H1 (cell line): ENCODE measurements around the gene AOAH. TPM values are rescaled to one million over a fixed set of nuclear protein-coding genes. Genes with fewer than 3 reads are reported as not detected.

Experiments
- CTCF ChIA-PET: fragments of 300-600 bp; sonication (Branson Sonifier 250); formaldehyde crosslinking; loops from one replicate; lab custom pipeline; 2021; ENCODE audit not compliant: partially characterized antibody; lab: Charles Lee
- POLR2A ChIA-PET: fragments of 300-600 bp; sonication (Branson Sonifier 250); formaldehyde crosslinking; loops from one replicate; lab custom pipeline; 2021; ENCODE audit warnings: inconsistent platforms; ENCODE audit not compliant: partially characterized antibody; lab: Charles Lee
- DNase-seq, 2 experiments: peaks; one replicate each; pipeline versions ENCODE4 v3.0.0 to v3.0.0-alpha.2; 2010 to 2022; ENCODE audit warnings: low spot score in 2 of 2, low read depth in 1 of 2, mixed read lengths in 1 of 2
- FAIRE-seq: peaks from 2 replicates; lab custom pipeline; 2011; peaks lifted over from hg19 to GRCh38; lab: Jason Lieb, UNC
- H2AFZ ChIP-seq: 2 replicates; pipeline ENCODE4 v1.8.1; 2012; ENCODE audit warnings: low read length, inconsistent platforms
- H2AK5ac ChIP-seq: 2 replicates; pipeline ENCODE4 v1.6.1; 2013; ENCODE audit warnings: low read depth, low read length
- H2BK120ac ChIP-seq: replicated peaks from 2 replicates; pipeline ENCODE3; 2013; ENCODE audit warnings: low read depth, low read length, inconsistent platforms
- H2BK12ac ChIP-seq: 2 replicates; pipeline ENCODE4 v1.6.1; 2013; ENCODE audit warnings: low read depth, low read length
- H2BK15ac ChIP-seq: 2 replicates; pipeline ENCODE4 v1.6.1; 2013; ENCODE audit warnings: low read length
- H2BK20ac ChIP-seq: 2 replicates; pipeline ENCODE4 v1.6.1; 2013; ENCODE audit warnings: low read length
- H2BK5ac ChIP-seq: 2 replicates; pipeline ENCODE4 v1.6.1; 2013; ENCODE audit warnings: low read depth, low read length
- H3K14ac ChIP-seq: 2 replicates; pipeline ENCODE4 v1.6.1; 2013; ENCODE audit warnings: inconsistent platforms; ENCODE audit not compliant: insufficient read length
- H3K18ac ChIP-seq: 2 replicates; pipeline ENCODE4 v1.6.1; 2013; ENCODE audit warnings: low read length; ENCODE audit errors: extremely low read depth
- H3K23ac ChIP-seq: 2 replicates; pipeline ENCODE4 v1.6.1; 2013; ENCODE audit warnings: inconsistent platforms; ENCODE audit not compliant: insufficient read length
- H3K23me2 ChIP-seq: 2 replicates; pipeline ENCODE4 v1.6.1; 2013; ENCODE audit warnings: low read depth, low read length
- H3K27ac ChIP-seq: 2 replicates; pipeline ENCODE4 v1.6.1; 2011; ENCODE audit warnings: low read depth, low read length, inconsistent platforms
- H3K27me3 ChIP-seq, 4 experiments: replicated peaks in 1 of 4; 1 replicate in 1 of 4; 2 replicates in 3 of 4; pipeline versions ENCODE4 v1.6.1 to v1.8.1; 2011 to 2013; ENCODE audit warnings: low read length in 3 of 4, mild to moderate bottlenecking in 3 of 4, inconsistent platforms in 2 of 4, mixed read lengths in 2 of 4, moderate library complexity in 1 of 4; ENCODE audit not compliant: control insufficient read depth in 3 of 4, insufficient read depth in 3 of 4; ENCODE audit errors: extremely low read depth in 1 of 4
- H3K36me3 ChIP-seq, 4 experiments: 2 replicates each; pipeline versions ENCODE4 v1.6.1 to v1.8.1; 2011 to 2013; ENCODE audit warnings: mild to moderate bottlenecking in 4 of 4, low read length in 3 of 4, moderate library complexity in 2 of 4, control low read depth in 1 of 4, inconsistent platforms in 1 of 4; ENCODE audit not compliant: insufficient read depth in 4 of 4, control insufficient read depth in 2 of 4
- H3K4ac ChIP-seq: replicated peaks from 2 replicates; pipeline ENCODE3; 2013; ENCODE audit warnings: low read length, low read depth, mixed read lengths, inconsistent platforms; ENCODE audit not compliant: insufficient read length
- H3K4me1 ChIP-seq, 4 experiments: replicated peaks in 1 of 4; 1 replicate in 1 of 4; 2 replicates in 3 of 4; pipeline versions ENCODE4 v1.6.1 to v1.8.1; 2011 to 2013; ENCODE audit warnings: low read length in 3 of 4, inconsistent platforms in 2 of 4, mixed read lengths in 1 of 4; ENCODE audit not compliant: insufficient read depth in 4 of 4, control insufficient read depth in 3 of 4
- H3K4me2 ChIP-seq, 2 experiments: 2 replicates each; pipeline versions ENCODE4 v1.6.1 to v1.8.1; 2011 to 2013; ENCODE audit warnings: low read depth in 2 of 2, low read length in 2 of 2, control low read depth in 1 of 2, inconsistent platforms in 1 of 2, mild to moderate bottlenecking in 1 of 2; ENCODE audit not compliant: insufficient read depth in 1 of 2
- H3K4me3 ChIP-seq, 4 experiments: fragments of 200-600, 300-600 bp in 1 of 4; sonication (generic), shearing (Covaris generic), sonication (Bioruptor Twin) in 1 of 4; 2 replicates each; pipeline versions ENCODE4 v1.5.1 to v1.8.1; 2011 to 2016; ENCODE audit warnings: low read length in 4 of 4, low read depth in 3 of 4, control low read depth in 2 of 4, inconsistent platforms in 2 of 4, mild to moderate bottlenecking in 2 of 4, mixed read lengths in 1 of 4, moderate library complexity in 1 of 4; ENCODE audit not compliant: insufficient read depth in 2 of 4; ENCODE audit errors: extremely low read depth in 1 of 4
- H3K56ac ChIP-seq: replicated peaks from 2 replicates; pipeline ENCODE3; 2013; ENCODE audit warnings: low read depth, mild to moderate bottlenecking, mixed read lengths, low read length, inconsistent platforms; ENCODE audit not compliant: insufficient read length
- H3K79me1 ChIP-seq: 2 replicates; pipeline ENCODE4 v1.6.1; 2013; ENCODE audit warnings: low read depth, low read length, control low read depth
- H3K79me2 ChIP-seq, 2 experiments: 2 replicates each; pipeline versions ENCODE4 v1.6.1 to v1.8.1; 2012 to 2013; ENCODE audit warnings: low read length in 2 of 2, mild to moderate bottlenecking in 2 of 2, inconsistent platforms in 1 of 2; ENCODE audit not compliant: insufficient read depth in 2 of 2, control insufficient read depth in 1 of 2
- H3K9ac ChIP-seq, 4 experiments: replicated peaks in 1 of 4; 1 replicate in 1 of 4; 2 replicates in 3 of 4; pipeline versions ENCODE4 v1.6.1 to v1.8.1; 2011 to 2013; ENCODE audit warnings: low read depth in 3 of 4, low read length in 3 of 4, control low read depth in 2 of 4, mild to moderate bottlenecking in 2 of 4, moderate library complexity in 2 of 4, inconsistent platforms in 1 of 4; ENCODE audit errors: extremely low read depth in 1 of 4
- H3K9me3 ChIP-seq, 2 experiments: 2 replicates each; pipeline versions ENCODE4 v1.6.1 to v1.8.1; 2012 to 2013; ENCODE audit warnings: mild to moderate bottlenecking in 2 of 2, moderate library complexity in 2 of 2, control low read depth in 1 of 2, inconsistent platforms in 1 of 2, low read depth in 1 of 2, low read length in 1 of 2, mixed read lengths in 1 of 2; ENCODE audit not compliant: insufficient read depth in 2 of 2
- H4K20me1 ChIP-seq, 2 experiments: replicated peaks in 1 of 2; 2 replicates each; pipeline versions ENCODE3 to v1.8.1; 2011 to 2013; ENCODE audit warnings: inconsistent platforms in 2 of 2, low read length in 2 of 2, mild to moderate bottlenecking in 1 of 2; ENCODE audit not compliant: insufficient read depth in 2 of 2, control insufficient read depth in 1 of 2
- H4K5ac ChIP-seq: 2 replicates; pipeline ENCODE4 v1.6.1; 2013; ENCODE audit warnings: low read length, low read depth, mixed read lengths, inconsistent platforms; ENCODE audit not compliant: insufficient read length
- H4K8ac ChIP-seq: 2 replicates; pipeline ENCODE4 v1.8.0; 2013; ENCODE audit warnings: mild to moderate bottlenecking, moderate library complexity, low read length, inconsistent platforms; ENCODE audit not compliant: insufficient read depth; ENCODE audit errors: extremely low read depth
- H4K91ac ChIP-seq: replicated peaks from 2 replicates; pipeline ENCODE3; 2013; ENCODE audit warnings: low read length, mixed read lengths, inconsistent platforms; ENCODE audit not compliant: insufficient read length
- KDM5A ChIP-seq: fragments of 200-600 bp; IDR thresholded peaks from 2 replicates; pipeline ENCODE4 v1.7.1; 2012; ENCODE audit warnings: mild to moderate bottlenecking, low read length, inconsistent platforms, mixed read lengths
- NANOG ChIP-seq: IDR thresholded peaks from 2 replicates; pipeline ENCODE4 v1.6.1; 2011; ENCODE audit warnings: low read length, low read depth, mild to moderate bottlenecking, inconsistent platforms; ENCODE audit not compliant: insufficient read depth, poor library complexity, severe bottlenecking
- whole genome bisulfite sequencing, 2 experiments: shearing (Covaris generic) in 1 of 2; methylation state at CpG; one replicate each; pipeline versions ENCODE4 v1.1.6 to v1.1.7; 2013 to 2015; ENCODE audit warnings: low lambda C conversion rate in 2 of 2, mixed read lengths in 2 of 2, inconsistent platforms in 1 of 2, low coverage in 1 of 2, missing lambda C conversion rate in 1 of 2; ENCODE audit not compliant: insufficient replicate concordance in 2 of 2, insufficient coverage in 1 of 2, insufficient read length in 1 of 2; ENCODE audit errors: extremely low coverage in 1 of 2, missing lambda C conversion rate in 1 of 2; 5-methylcytosine and 5-hydroxymethylcytosine counted together
- polyA plus RNA-seq, 7 experiments: library from polyadenylated mRNA; depleted of rRNA in 3 of 7; stranded (reverse) in 5 of 7; unstranded in 2 of 7; fragments of >200 nt in 5 of 7; fragments of 200-250 nt in 2 of 7; gene quantifications; 1 replicate in 5 of 7; 2 replicates in 1 of 7; 4 replicates in 1 of 7; pipeline versions ENCODE4 v1.2.1 to v1.2.3, GENCODE V29; 2011 to 2013; ENCODE audit warnings: missing spikeins in 2 of 7, mixed read lengths in 2 of 7
- total RNA-seq: library from RNA; stranded (reverse); fragmentation: NEBNext Ultra II Directional; extraction: Animal tissue kit (Norgen Biotek cat#: 25700); gene quantifications from 2 replicates; pipeline ENCODE4 v1.2.1, GENCODE V29; 2021

AOAH gene
- total and polyA plus RNA-seq, 2 of the 8 experiments (the other 6 are each of a cell fraction or from before 2014, with no cell fraction given): 0.08 TPM; not detected in 1

DNA sequence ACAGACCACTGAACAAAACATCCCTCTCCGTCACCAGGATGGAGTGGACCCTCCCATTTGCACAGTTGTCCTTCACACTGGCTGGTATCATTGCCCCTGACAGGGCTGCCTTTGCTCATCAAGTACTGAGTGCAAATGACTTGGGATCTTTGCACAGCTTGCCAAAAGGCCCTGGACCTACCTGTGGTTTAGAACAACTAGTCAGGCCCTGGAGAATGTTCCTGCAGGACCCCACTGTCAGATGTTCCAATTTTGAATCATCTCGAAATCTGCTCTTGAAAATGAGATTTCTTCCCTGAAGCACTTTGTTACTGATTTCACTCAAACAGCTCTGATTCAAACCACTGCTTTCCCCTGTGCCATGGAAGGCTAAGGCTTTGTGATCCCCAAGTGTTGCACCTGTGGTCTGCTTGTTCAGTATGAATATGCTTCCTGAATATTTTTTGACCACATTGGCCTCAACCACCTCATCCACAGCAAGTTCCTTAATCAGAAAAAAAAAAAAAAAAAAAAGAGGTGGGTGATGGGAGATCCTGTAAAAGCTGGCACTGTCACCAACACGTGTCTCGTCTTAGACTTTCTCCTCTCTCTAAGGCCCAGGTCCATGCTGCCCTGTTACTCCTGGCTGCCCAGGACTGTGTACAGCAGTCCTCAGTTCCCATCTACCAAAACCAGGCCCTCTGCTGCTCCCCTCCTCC is 2.7 kb upstream of the AOAH start:
- Histone ChIP-seq H2AFZ (no peak overlapping the region), H2BK120ac (no peak overlapping the region), H2BK5ac (no peak overlapping the region), H3K23ac (no peak overlapping the region), H2BK20ac (no peak overlapping the region), H2AK5ac (no peak overlapping the region), H3K27ac (no peak overlapping the region), H3K79me1 (no peaks in the 10 kb centered on the region), H3K79me2 (no peaks in the 10 kb centered on the region), H2BK15ac (no peak overlapping the region), H4K8ac (no peak overlapping the region), H3K4me3 (no peak overlapping the region), H3K14ac (no peak overlapping the region), H3K9me3 (no peaks in the 10 kb centered on the region), H3K56ac (no peak overlapping the region), H4K20me1 (no peaks in the 10 kb centered on the region), H3K23me2 (no peaks in the 10 kb centered on the region), H4K91ac (no peak overlapping the region), H3K18ac (no peak overlapping the region), H2BK12ac (no peak overlapping the region), H3K4me1 (no peaks in the 10 kb centered on the region), H3K9ac (no peak overlapping the region), H3K27me3 (no peaks in the 10 kb centered on the region), H3K4ac (no peak overlapping the region), H3K36me3 (no peaks in the 10 kb centered on the region), H3K4me2 (no peak overlapping the region), H4K5ac (no peak overlapping the region)
- WGBS, 2 experiments: 82% methylated on average over 2 of the region's 4 CpGs; no CpG with 5 or more reads in 1 of the 2 experiments
- ChIA-PET POLR2A (interaction anchor here (1.6 kb wide), 1 partner anchor 28 kb away, joined by 3 read pairs; no protein-coding TSS in a partner anchor), CTCF (interaction anchor here (0.6 to 1.5 kb wide), 5 partner anchors 13 to 253 kb away, joined by 3 to 6 read pairs (median 3); no protein-coding TSS in a partner anchor)
- FAIRE-seq: no peak
- DNase-seq: no peak
- TF ChIP-seq NANOG (no peak), KDM5A (no peak)
